T-cell (primary cell): ENCODE data around the gene ZNF417. TPM values are rescaled to one million over a fixed set of nuclear protein-coding genes. Genes with fewer than 3 reads are reported as not detected.
"Not testable (repeated sequence)": the region's sequence is repeated elsewhere in the genome, so short reads cannot be mapped to it uniquely, and the experiment has no call there.

Experiments
- ATAC-seq, 4 experiments: fragments of 200-7000 bp in 3 of 4; fragments of 150-1000 bp in 1 of 4; cut with Tn5 transposase; replicated peaks in 1 of 4; 1 replicate in 3 of 4; 2 replicates in 1 of 4; pipeline ENCODE4 v1.10.0; 2021; ENCODE audit warnings: moderate library complexity in 3 of 4, mild to moderate bottlenecking in 2 of 4, moderate number of reproducible peaks in 1 of 4
- CTCF ChIA-PET, 2 donors: fragments of 300-600 bp; sonication (Branson Sonifier 250); formaldehyde crosslinking; loops; one replicate each; lab custom pipeline; 2022; ENCODE audit warnings: antibody characterized with exemption in 2 of 2; lab: Charles Lee
- POLR2A ChIA-PET, 2 donors: fragments of 300-600 bp; sonication (Branson Sonifier 250); formaldehyde crosslinking; loops; one replicate each; lab custom pipeline; 2022; ENCODE audit warnings: antibody characterized with exemption in 2 of 2; lab: Charles Lee
- DNase-seq, 35 experiments: peaks; one replicate each; pipeline versions ENCODE4 v3.0.0 to v3.0.0-alpha.2; 2013 to 2023
- H3K27ac ChIP-seq: one replicate; pipeline ENCODE4 v1.5.1; 2013; ENCODE audit warnings: low read length
- H3K27me3 ChIP-seq, 2 experiments: replicated peaks in 1 of 2; 1 replicate in 1 of 2; 2 replicates in 1 of 2; pipeline versions ENCODE4 v1.6.1 to v1.7.0; 2013; ENCODE audit warnings: low read length in 1 of 2, mixed read lengths in 1 of 2; ENCODE audit not compliant: control insufficient read depth in 2 of 2, insufficient read depth in 2 of 2; ENCODE audit errors: extremely low read depth in 1 of 2
- H3K36me3 ChIP-seq, 2 donors: 1 replicate in 1 of 2; 2 replicates in 1 of 2; pipeline versions ENCODE4 v1.6.1 to v1.7.0; 2013; ENCODE audit warnings: low read length in 1 of 2; ENCODE audit not compliant: control insufficient read depth in 2 of 2, insufficient read depth in 1 of 2; ENCODE audit errors: extremely low read depth in 1 of 2
- H3K4me1 ChIP-seq, 2 experiments: 1 replicate in 1 of 2; 2 replicates in 1 of 2; pipeline versions ENCODE4 v1.6.1 to v1.7.0; 2013; ENCODE audit warnings: low read length in 2 of 2, mixed read lengths in 1 of 2; ENCODE audit not compliant: insufficient read depth in 2 of 2, control insufficient read depth in 1 of 2; ENCODE audit errors: extremely low read depth in 1 of 2
- H3K4me3 ChIP-seq, 2 donors: 1 replicate in 1 of 2; 2 replicates in 1 of 2; pipeline versions ENCODE4 v1.5.1 to v1.7.0; 2013; ENCODE audit warnings: mild to moderate bottlenecking in 2 of 2, low read length in 1 of 2, moderate library complexity in 1 of 2; ENCODE audit not compliant: control insufficient read depth in 1 of 2; ENCODE audit errors: extremely low read depth in 1 of 2
- H3K9me3 ChIP-seq: 2 replicates; pipeline ENCODE4 v1.7.0; 2013
- H3K27ac Mint-ChIP-seq, 2 donors: one replicate each; pipeline ENCODE4 v1.8.0; 2020 to 2021; ENCODE audit warnings: mild to moderate bottlenecking in 2 of 2, mixed read lengths in 2 of 2
- H3K27me3 Mint-ChIP-seq, 2 donors: one replicate each; pipeline ENCODE4 v1.8.0; 2021 to 2022; ENCODE audit warnings: mixed read lengths in 2 of 2
- H3K36me3 Mint-ChIP-seq: one replicate; pipeline ENCODE4 v1.8.0; 2021; ENCODE audit warnings: mixed read lengths
- H3K4me1 Mint-ChIP-seq, 3 donors: one replicate each; pipeline ENCODE4 v1.8.0; 2020 to 2022; ENCODE audit warnings: mixed read lengths in 3 of 3, mild to moderate bottlenecking in 1 of 3
- H3K4me3 Mint-ChIP-seq, 3 donors: one replicate each; pipeline ENCODE4 v1.8.0; 2020 to 2022; ENCODE audit warnings: mild to moderate bottlenecking in 3 of 3, mixed read lengths in 3 of 3, moderate library complexity in 3 of 3
- H3K9me3 Mint-ChIP-seq, 3 donors: one replicate each; pipeline ENCODE4 v1.8.0; 2020 to 2022; ENCODE audit warnings: mixed read lengths in 3 of 3
- WGBS: methylation state at CpG from one replicate; pipeline ENCODE4 v1.1.5; 2013; ENCODE audit warnings: missing lambda C conversion rate; ENCODE audit not compliant: insufficient coverage; 5-methylcytosine and 5-hydroxymethylcytosine counted together
- total RNA-seq, 35 experiments: library from RNA in 6 of 35; stranded (reverse) in 6 of 35; fragments of 120-200 nt in 1 of 35; gene quantifications; one replicate each; pipeline versions ENCODE4 v1.2.1 to v1.2.4 and lab custom pipeline; 2013 to 2026

ZNF417 gene
- total RNA-seq (10 to 100 TPM; 23.6 to 39.7 (median 36.6) TPM), total RNA-seq (lab: John Stamatoyannopoulos, UW) (13.4 to 76.4 (median 49.6) reads per million in 29 experiments)
- total RNA-seq (2013): 34.9 TPM

GRCh38 chr19:57916168-57916995 lies at the start of gene ZNF417:
TSS of gene ZNF417 (minus strand) at chr19:57916592. CDS start at chr19:57916411, 181 bp downstream.
- peak within 1 kb of the TSS; percentile 95 to 98 (median 95) for H3K4me3 Mint-ChIP-seq
- ATAC-seq: peak; percentile 99 to 100 (median 100)
- H3K27me3 ChIP-seq, H3K27me3 Mint-ChIP-seq, H3K9me3 ChIP-seq: not testable (repeated sequence)
- H3K9me3 Mint-ChIP-seq: peaks cover 20 to 34% (median 29%) of the 10 kb centered on the region in 3 donors
- H3K4me3 ChIP-seq: peak within 1 kb of the TSS; percentile 76 to 96
- H3K36me3 ChIP-seq: peaks cover 0 to 11% of the 10 kb centered on the region in 2 donors
- H3K27ac Mint-ChIP-seq: peak within 1 kb of the TSS; percentile 92 to 97
- CTCF ChIA-PET: interaction anchor here in 1 of 2 donors (1.3 to 1.4 kb wide), 2 partner anchors 20 to 97 kb away, joined by 6 read pairs; partner anchors contain the start of gene ZNF418
- POLR2A ChIA-PET: interaction anchor here (0.5 to 1.0 kb wide), 9 partner anchors 22 to 1791 kb away, joined by 3 to 8 read pairs (median 3); partner anchors contain the start of gene ZNF776 (in 1 of the 2)
- peak within 1 kb of the TSS; percentile 78 for H3K27ac ChIP-seq
- peaks cover 10 to 17% of the 10 kb centered on the region in 2 experiments for H3K4me1 ChIP-seq
- peak; percentile 63 to 95 (median 89) for DNase-seq
- peaks cover 49% of the 10 kb centered on the region for H3K36me3 Mint-ChIP-seq
- H3K4me1 Mint-ChIP-seq: peaks cover 33 to 42% (median 41%) of the 10 kb centered on the region in 3 donors
- WGBS: 0% methylated on average over 40 of the region's 51 CpGs

- peaks cover 14 to 32% (median 31%) of the 10 kb centered on the region in 3 donors for H3K9me3 Mint-ChIP-seq
- CTCF ChIA-PET: no interaction called here
- ATAC-seq: no peak
- POLR2A ChIA-PET: no interaction called here
- Histone ChIP-seq H3K36me3 (no peaks in the 10 kb centered on the region), H3K9me3 (no peaks in the 10 kb centered on the region), H3K27ac (no peak overlapping the region), H3K27me3 (no peaks in the 10 kb centered on the region), H3K4me1 (no peaks in the 10 kb centered on the region), H3K4me3 (no peak overlapping the region)
- no peak for DNase-seq
- no peaks in the 10 kb centered on the region for H3K4me1 Mint-ChIP-seq
- H3K36me3 Mint-ChIP-seq: peaks cover 27% of the 10 kb centered on the region
- no peak overlapping the region for H3K4me3 Mint-ChIP-seq
- 100% methylated on average over 1 of the region's 8 CpGs for WGBS
- no peaks in the 10 kb centered on the region for H3K27me3 Mint-ChIP-seq
- H3K27ac Mint-ChIP-seq: no peak overlapping the region
These were observed 48.4 kb upstream of the ZNF417 start for GRCh38 chr19:57964761-57965160.

- H3K36me3 Mint-ChIP-seq: peaks cover 22% of the 10 kb centered on the region
- H3K4me1 ChIP-seq: no peaks in the 10 kb centered on the region
- H3K27ac Mint-ChIP-seq: no peak overlapping the region
- peaks cover 6 to 37% (median 31%) of the 10 kb centered on the region in 3 donors for H3K9me3 Mint-ChIP-seq
- no peaks in the 10 kb centered on the region for H3K9me3 ChIP-seq
- no peaks in the 10 kb centered on the region for H3K27me3 ChIP-seq
- no peaks in the 10 kb centered on the region for H3K36me3 ChIP-seq
- WGBS: 80% methylated on average over 1 of the region's 1 CpG
- POLR2A ChIA-PET: no interaction called here
- H3K4me1 Mint-ChIP-seq: no peaks in the 10 kb centered on the region
- no peak overlapping the region for H3K27ac ChIP-seq
- DNase-seq (no peak), ATAC-seq (no peak)
- H3K27me3 Mint-ChIP-seq: no peaks in the 10 kb centered on the region
- CTCF ChIA-PET: interaction anchor here in 1 of 2 donors (0.6 kb wide), 1 partner anchor 14 kb away, joined by 4 read pairs; no protein-coding TSS in a partner anchor
- no peak overlapping the region for H3K4me3 Mint-ChIP-seq
- H3K4me3 ChIP-seq: no peak overlapping the region
These were observed 45.4 kb upstream of the ZNF417 start for GRCh38 chr19:57961785-57962184.

GRCh38 chr19:57954996-57955395 lies 38.6 kb upstream of the ZNF417 start:
- Histone ChIP-seq H3K4me3 (peak overlapping the region in 1 of 2 donors; percentile 10), H3K27ac (no peak overlapping the region), H3K9me3 (peaks cover 3% of the 10 kb centered on the region), H3K36me3 (no peaks in the 10 kb centered on the region), H3K4me1 (no peaks in the 10 kb centered on the region), H3K27me3 (peaks cover 0 to 25% of the 10 kb centered on the region in 2 experiments)
- no peak for ATAC-seq
- Mint-ChIP-seq H3K36me3 (peaks cover 20% of the 10 kb centered on the region), H3K4me1 (no peaks in the 10 kb centered on the region), H3K9me3 (peaks cover 18 to 37% (median 27%) of the 10 kb centered on the region in 3 donors), H3K27me3 (peaks cover 0 to 5% of the 10 kb centered on the region in 2 donors), H3K27ac (no peak overlapping the region), H3K4me3 (no peak overlapping the region)
- POLR2A ChIA-PET: interaction anchor here in 1 of 2 donors (0.6 kb wide), 1 partner anchor 771 kb away, joined by 3 read pairs; no protein-coding TSS in a partner anchor
- DNase-seq: no peak
- CTCF ChIA-PET: no interaction called here
- 85% methylated on average over 2 of the region's 4 CpGs for WGBS

GRCh38 chr19:57949702-57950101 lies 33.3 kb upstream of the ZNF417 start:
- peaks cover 3% of the 10 kb centered on the region for H3K9me3 ChIP-seq
- H3K27me3 Mint-ChIP-seq: peaks cover 0 to 3% of the 10 kb centered on the region in 2 donors
- ChIA-PET POLR2A (no interaction called here), CTCF (no interaction called here)
- no peak overlapping the region for H3K27ac ChIP-seq
- H3K4me1 ChIP-seq: peaks cover 4 to 24% of the 10 kb centered on the region in 2 experiments
- H3K4me1 Mint-ChIP-seq: peaks cover 19 to 23% (median 22%) of the 10 kb centered on the region in 3 donors
- H3K4me3 ChIP-seq: no peak overlapping the region
- no peak for ATAC-seq
- peaks cover 28% of the 10 kb centered on the region for H3K36me3 Mint-ChIP-seq
- H3K27me3 ChIP-seq: peaks cover 0 to 21% of the 10 kb centered on the region in 2 experiments
- no peaks in the 10 kb centered on the region for H3K36me3 ChIP-seq
- H3K9me3 Mint-ChIP-seq: peaks cover 22 to 35% (median 27%) of the 10 kb centered on the region in 3 donors
- no peak for DNase-seq
- H3K27ac Mint-ChIP-seq: no peak overlapping the region
- WGBS: 89% methylated on average over 7 of the region's 12 CpGs
- H3K4me3 Mint-ChIP-seq: no peak overlapping the region

GRCh38 chr19:57949296-57949695 lies 32.9 kb upstream of the ZNF417 start:
- H3K27ac ChIP-seq: no peak overlapping the region
- WGBS: 94% methylated on average over 17 of the region's 24 CpGs
- ChIA-PET POLR2A (interaction anchor here in 1 of 2 donors (0.6 kb wide), 1 partner anchor 532 kb away, joined by 3 read pairs; no protein-coding TSS in a partner anchor), CTCF (no interaction called here)
- no peak overlapping the region for H3K4me3 ChIP-seq
- peaks cover 1 to 4% of the 10 kb centered on the region in 2 donors for H3K36me3 ChIP-seq
- H3K4me3 Mint-ChIP-seq: no peak overlapping the region
- ATAC-seq (no peak), DNase-seq (no peak)
- peaks cover 18 to 33% (median 27%) of the 10 kb centered on the region in 3 donors for H3K9me3 Mint-ChIP-seq
- peaks cover 0 to 19% of the 10 kb centered on the region in 2 experiments for H3K27me3 ChIP-seq
- H3K27ac Mint-ChIP-seq: no peak overlapping the region
- peaks cover 30% of the 10 kb centered on the region for H3K36me3 Mint-ChIP-seq
- no peaks in the 10 kb centered on the region for H3K27me3 Mint-ChIP-seq
- peaks cover 19 to 26% (median 22%) of the 10 kb centered on the region in 3 donors for H3K4me1 Mint-ChIP-seq
- H3K9me3 ChIP-seq: peaks cover 3% of the 10 kb centered on the region
- H3K4me1 ChIP-seq: peaks cover 4 to 24% of the 10 kb centered on the region in 2 experiments
